ENCODE measurements around the gene C19orf73. TPM values are rescaled to one million over a fixed set of nuclear protein-coding genes. Genes with fewer than 3 reads are reported as not detected.

Gene C19orf73
- total and polyA plus RNA-seq, 5 experiments from 2014 or later, result 1.6 to 7.0 (median 3.0) TPM

- peaks cover 0 to 64% (median 5%) of the 10 kb centered on the region in 3 donors for H3K36me3 Mint-ChIP-seq
- H3K9me3 Mint-ChIP-seq, result no peaks in the 10 kb centered on the region
- H3K27ac Mint-ChIP-seq, result peak overlapping the region in 8 of 10 donors; percentile 15 to 92 (median 64)
- DNase-seq (peak; percentile 37 to 83 (median 60)), ATAC-seq (peak; percentile 80 to 86)
- H3K4me3 Mint-ChIP-seq, result peak overlapping the region in 1 of 10 donors; percentile 48
- POLR2A ChIA-PET, result interaction anchor here (0.6 to 1.1 kb wide), 3 partner anchors 8 to 1242 kb away, joined by 3 to 5 read pairs (median 4); partner anchors contain the start of gene LIN7B
- H3K4me1 Mint-ChIP-seq, result peaks cover 7 to 10% (median 8%) of the 10 kb centered on the region in 4 donors
- no peaks in the 10 kb centered on the region for H3K27me3 Mint-ChIP-seq
Observed at GRCh38 chr19:49106648-49107135, 12.3 kb downstream of the C19orf73 start.

- no peak for DNase-seq
- no peaks in the 10 kb centered on the region for H3K27me3 Mint-ChIP-seq
- no peaks in the 10 kb centered on the region for H3K9me3 Mint-ChIP-seq
- POLR2A ChIA-PET, result interaction anchor here (0.7 to 1.0 kb wide), 2 partner anchors 23 to 24 kb away, joined by 3 read pairs; no protein-coding TSS in a partner anchor
- peaks cover 0 to 83% (median 6%) of the 10 kb centered on the region in 3 donors for H3K36me3 Mint-ChIP-seq
- ATAC-seq, result no peak
- H3K27ac Mint-ChIP-seq, result no peak overlapping the region
- H3K4me3 Mint-ChIP-seq, result no peak overlapping the region
- H3K4me1 Mint-ChIP-seq, result peaks cover 5 to 16% (median 11%) of the 10 kb centered on the region in 4 donors
Observed at GRCh38 chr19:49104229-49104864, 14.6 kb downstream of the C19orf73 start.

- DNase-seq (no peak), ATAC-seq (no peak)
- Mint-ChIP-seq H3K4me3 (no peak overlapping the region), H3K27ac (no peak overlapping the region), H3K36me3 (peaks cover 0 to 83% (median 13%) of the 10 kb centered on the region in 3 donors), H3K4me1 (peaks cover 5 to 16% (median 11%) of the 10 kb centered on the region in 4 donors), H3K9me3 (no peaks in the 10 kb centered on the region), H3K27me3 (no peaks in the 10 kb centered on the region)
- POLR2A ChIA-PET, result interaction anchor here (0.7 kb wide), 1 partner anchor 25 kb away, joined by 3 read pairs; no protein-coding TSS in a partner anchor
Observed at GRCh38 chr19:49103331-49104085, 15.4 kb downstream of the C19orf73 start.

GRCh38 chr19:49102303-49102702 is 16.6 kb downstream of the C19orf73 start:
- Mint-ChIP-seq H3K27me3 (no peaks in the 10 kb centered on the region), H3K27ac (peak overlapping the region in 1 of 10 donors; percentile 79), H3K4me3 (no peak overlapping the region), H3K36me3 (peaks cover 0 to 89% (median 14%) of the 10 kb centered on the region in 3 donors), H3K9me3 (no peaks in the 10 kb centered on the region), H3K4me1 (peaks cover 7 to 23% (median 16%) of the 10 kb centered on the region in 4 donors)
- POLR2A ChIA-PET, result no interaction called here
- ATAC-seq, result no peak
- DNase-seq, result no peak

GRCh38 chr19:49101160-49101559 is 17.8 kb downstream of the C19orf73 start:
- Mint-ChIP-seq H3K4me1 (peaks cover 2 to 22% (median 10%) of the 10 kb centered on the region in 4 donors), H3K4me3 (no peak overlapping the region), H3K9me3 (no peaks in the 10 kb centered on the region), H3K36me3 (peaks cover 0 to 89% (median 8%) of the 10 kb centered on the region in 3 donors), H3K27ac (peak overlapping the region in 1 of 10 donors; percentile 90), H3K27me3 (no peaks in the 10 kb centered on the region)
- POLR2A ChIA-PET, result no interaction called here
- ATAC-seq (no peak), DNase-seq (no peak)

- peaks cover 4 to 24% (median 15%) of the 10 kb centered on the region in 4 donors for H3K4me1 Mint-ChIP-seq
- no peak for DNase-seq
- H3K4me3 Mint-ChIP-seq, result no peak overlapping the region
- POLR2A ChIA-PET, result interaction anchor here (1.3 to 1.6 kb wide), 2 partner anchors 12 to 20 kb away, joined by 3 to 5 read pairs; partner anchors contain the start of genes C19orf73 and PPFIA3
- H3K27me3 Mint-ChIP-seq, result no peaks in the 10 kb centered on the region
- H3K9me3 Mint-ChIP-seq, result no peaks in the 10 kb centered on the region
- no peak for ATAC-seq
- H3K27ac Mint-ChIP-seq, result no peak overlapping the region
- peaks cover 0 to 89% (median 8%) of the 10 kb centered on the region in 3 donors for H3K36me3 Mint-ChIP-seq
Observed at GRCh38 chr19:49098795-49099194, 20.1 kb downstream of the C19orf73 start.

- Mint-ChIP-seq H3K4me1 (peaks cover 5 to 24% (median 15%) of the 10 kb centered on the region in 4 donors), H3K27ac (peak overlapping the region in 3 of 10 donors; percentile 56 to 61 (median 57)), H3K27me3 (no peaks in the 10 kb centered on the region), H3K36me3 (peaks cover 0 to 90% (median 9%) of the 10 kb centered on the region in 3 donors), H3K9me3 (no peaks in the 10 kb centered on the region), H3K4me3 (no peak overlapping the region)
- DNase-seq (peak; percentile 55 to 86 (median 75)), ATAC-seq (peak; percentile 89)
- POLR2A ChIA-PET, result interaction anchor here (0.6 to 1.6 kb wide), 5 partner anchors 9 to 51 kb away, joined by 3 to 5 read pairs (median 3); partner anchors contain the start of genes C19orf73 and PPFIA3
Observed at GRCh38 chr19:49097453-49098288, 21.3 kb downstream of the C19orf73 start.

- no peaks in the 10 kb centered on the region for H3K9me3 Mint-ChIP-seq
- peaks cover 0 to 95% (median 14%) of the 10 kb centered on the region in 3 donors for H3K36me3 Mint-ChIP-seq
- DNase-seq (no peak), ATAC-seq (no peak)
- H3K4me3 Mint-ChIP-seq, result no peak overlapping the region
- peak overlapping the region in 2 of 10 donors; percentile 58 to 64 for H3K27ac Mint-ChIP-seq
- POLR2A ChIA-PET, result interaction anchor here (0.7 to 1.0 kb wide), 3 partner anchors 10 to 559 kb away, joined by 3 to 6 read pairs (median 3); no protein-coding TSS in a partner anchor
- no peaks in the 10 kb centered on the region for H3K27me3 Mint-ChIP-seq
- peaks cover 11 to 30% (median 23%) of the 10 kb centered on the region in 4 donors for H3K4me1 Mint-ChIP-seq
Observed at GRCh38 chr19:49094505-49095482, 24.1 kb downstream of the C19orf73 start.

- no peak for ATAC-seq
- Mint-ChIP-seq H3K27ac (no peak overlapping the region), H3K27me3 (no peaks in the 10 kb centered on the region), H3K4me3 (no peak overlapping the region), H3K4me1 (peaks cover 8 to 43% (median 28%) of the 10 kb centered on the region in 4 donors), H3K9me3 (no peaks in the 10 kb centered on the region), H3K36me3 (peaks cover 0 to 91% (median 10%) of the 10 kb centered on the region in 3 donors)
- no peak for DNase-seq
- POLR2A ChIA-PET, result no interaction called here
Observed at GRCh38 chr19:49092686-49093085, 26.3 kb downstream of the C19orf73 start.

GRCh38 chr19:49091391-49092038 is 27.4 kb downstream of the C19orf73 start:
- POLR2A ChIA-PET, result no interaction called here
- no peaks in the 10 kb centered on the region for H3K27me3 Mint-ChIP-seq
- H3K27ac Mint-ChIP-seq, result peak overlapping the region in 2 of 10 donors; percentile 7 to 20
- H3K4me3 Mint-ChIP-seq, result peak overlapping the region in 1 of 10 donors; percentile 8
- DNase-seq, result no peak
- H3K9me3 Mint-ChIP-seq, result no peaks in the 10 kb centered on the region
- ATAC-seq, result no peak
- peaks cover 0 to 89% (median 13%) of the 10 kb centered on the region in 3 donors for H3K36me3 Mint-ChIP-seq
- peaks cover 14 to 50% (median 35%) of the 10 kb centered on the region in 4 donors for H3K4me1 Mint-ChIP-seq
